Duodenal mucosa (tissue), 2 donors: ENCODE measurements around the gene BTD.

ENCODE experiments used
- H3K27ac ChIP-seq: one replicate; pipeline ENCODE4 v1.7.0; 2013; ENCODE audit warnings: low read depth, low read length
- H3K27me3 ChIP-seq, 2 donors: one replicate each; pipeline ENCODE4 v1.7.0; 2013; ENCODE audit warnings: low read length in 2 of 2, control low read depth in 1 of 2; ENCODE audit not compliant: insufficient read depth in 2 of 2, control insufficient read depth in 1 of 2
- H3K36me3 ChIP-seq, 2 donors: one replicate each; pipeline ENCODE4 v1.7.0; 2013; ENCODE audit warnings: low read length in 2 of 2, control low read depth in 1 of 2; ENCODE audit not compliant: insufficient read depth in 2 of 2, control insufficient read depth in 1 of 2
- H3K4me1 ChIP-seq, 2 donors: one replicate each; pipeline ENCODE4 v1.7.0; 2013; ENCODE audit warnings: low read length in 2 of 2, control low read depth in 1 of 2; ENCODE audit not compliant: insufficient read depth in 2 of 2, control insufficient read depth in 1 of 2
- H3K4me3 ChIP-seq, 2 donors: one replicate each; pipeline ENCODE4 v1.7.0; 2013; ENCODE audit warnings: low read length in 2 of 2, low read depth in 1 of 2
- H3K9ac ChIP-seq, 2 donors: one replicate each; pipeline ENCODE4 v1.7.0; 2013; ENCODE audit warnings: low read length in 2 of 2, low read depth in 1 of 2
- H3K9me3 ChIP-seq, 2 donors: one replicate each; pipeline ENCODE4 v1.7.0; 2013; ENCODE audit warnings: low read length in 2 of 2, control low read depth in 1 of 2; ENCODE audit not compliant: control insufficient read depth in 1 of 2

BTD gene

DNA sequence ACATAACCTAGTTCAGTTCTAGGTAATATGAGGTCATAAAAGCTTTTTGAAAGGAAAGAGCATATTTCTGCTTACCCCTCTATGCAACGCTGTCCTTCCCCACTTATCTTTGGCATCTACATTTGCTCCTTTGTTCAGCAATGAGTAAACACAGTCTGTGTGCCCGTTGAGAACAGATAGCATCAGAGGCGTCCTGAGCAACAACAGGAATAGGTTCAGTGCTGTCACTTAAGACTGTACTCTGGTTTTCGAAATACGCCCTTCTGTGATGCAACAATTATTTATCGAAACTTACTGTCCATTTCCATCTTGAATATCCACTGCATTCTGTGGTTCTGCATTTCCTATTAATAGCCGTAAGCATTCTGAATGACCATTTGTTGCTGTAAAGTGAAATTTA, 84.4 kb downstream of the BTD start:
- Histone ChIP-seq H3K9ac (no peak overlapping the region), H3K4me1 (no peaks in the 10 kb centered on the region), H3K27ac (no peak overlapping the region), H3K9me3 (no peaks in the 10 kb centered on the region), H3K27me3 (no peaks in the 10 kb centered on the region), H3K36me3 (peaks cover 23 to 54% of the 10 kb centered on the region in 2 donors), H3K4me3 (no peak overlapping the region)

DNA sequence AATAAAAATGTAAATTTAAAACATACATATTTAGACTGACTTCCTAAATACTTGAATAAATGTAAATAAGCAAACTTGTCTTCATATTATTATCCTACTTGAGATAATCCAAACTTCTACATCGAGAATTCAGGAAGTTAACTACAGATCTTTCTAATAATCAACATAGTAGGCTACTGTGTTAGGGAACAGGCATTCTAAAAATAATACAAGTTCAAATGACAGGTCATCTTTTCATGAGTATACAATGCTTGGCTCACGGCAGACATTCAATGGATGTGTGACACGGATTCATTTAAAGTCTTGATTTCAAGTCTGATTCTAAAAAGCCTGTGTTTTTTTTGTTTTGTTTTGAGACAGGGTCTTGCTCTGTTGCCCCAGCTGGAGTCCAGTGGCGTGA, 88.7 kb downstream of the BTD start:
- Histone ChIP-seq H3K27me3 (no peaks in the 10 kb centered on the region), H3K36me3 (peaks cover 16 to 50% of the 10 kb centered on the region in 2 donors), H3K4me1 (no peaks in the 10 kb centered on the region), H3K9ac (no peak overlapping the region), H3K27ac (no peak overlapping the region), H3K4me3 (no peak overlapping the region), H3K9me3 (no peaks in the 10 kb centered on the region)

DNA sequence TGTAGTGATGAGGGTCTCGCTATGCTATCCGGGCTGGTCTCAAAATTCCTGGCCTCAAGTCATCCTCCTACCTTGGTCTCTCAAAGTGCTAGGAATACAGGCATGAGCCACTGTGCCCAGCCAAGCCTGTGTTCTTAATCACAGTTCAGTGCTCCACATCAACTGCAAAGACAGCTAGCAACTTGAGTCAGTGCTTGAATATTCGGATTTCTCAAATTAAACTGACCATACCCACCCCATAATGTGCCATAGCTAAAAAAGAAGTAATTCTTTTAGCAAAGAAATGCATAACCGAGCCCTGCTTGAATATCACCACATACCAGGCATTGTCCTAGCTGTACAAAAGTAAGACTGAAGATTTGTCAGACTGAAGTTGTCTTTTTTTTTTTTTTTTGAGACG, 89.2 kb downstream of the BTD start:
- Histone ChIP-seq H3K9ac (no peak overlapping the region), H3K36me3 (peaks cover 14 to 52% of the 10 kb centered on the region in 2 donors), H3K4me3 (no peak overlapping the region), H3K27me3 (no peaks in the 10 kb centered on the region), H3K27ac (no peak overlapping the region), H3K9me3 (no peaks in the 10 kb centered on the region), H3K4me1 (no peaks in the 10 kb centered on the region)

DNA sequence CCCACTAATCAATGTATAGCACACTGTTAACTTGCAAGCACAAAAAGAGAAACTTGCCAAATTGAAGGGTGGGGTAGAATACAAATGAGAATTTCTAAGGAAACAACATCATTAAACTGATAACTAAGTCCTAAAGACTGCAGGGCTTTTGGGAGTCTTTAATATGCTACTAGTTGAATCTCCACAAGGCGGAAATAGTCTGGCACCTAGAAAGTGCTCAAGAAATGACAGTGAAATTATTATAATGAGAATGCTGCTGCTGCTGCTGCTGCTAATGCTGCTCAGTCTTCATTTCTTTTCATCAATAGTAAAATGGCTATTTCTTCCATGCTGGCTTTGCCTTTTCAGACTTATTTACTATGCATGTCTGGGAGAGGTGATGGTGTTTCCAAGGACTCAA, 91.8 kb downstream of the BTD start:
- no peaks in the 10 kb centered on the region for H3K27me3 ChIP-seq
- no peak overlapping the region for H3K9ac ChIP-seq
- H3K36me3 ChIP-seq, result peaks cover 10 to 33% of the 10 kb centered on the region in 2 donors
- H3K9me3 ChIP-seq, result no peaks in the 10 kb centered on the region
- no peak overlapping the region for H3K4me3 ChIP-seq
- no peaks in the 10 kb centered on the region for H3K4me1 ChIP-seq
- H3K27ac ChIP-seq, result no peak overlapping the region

DNA sequence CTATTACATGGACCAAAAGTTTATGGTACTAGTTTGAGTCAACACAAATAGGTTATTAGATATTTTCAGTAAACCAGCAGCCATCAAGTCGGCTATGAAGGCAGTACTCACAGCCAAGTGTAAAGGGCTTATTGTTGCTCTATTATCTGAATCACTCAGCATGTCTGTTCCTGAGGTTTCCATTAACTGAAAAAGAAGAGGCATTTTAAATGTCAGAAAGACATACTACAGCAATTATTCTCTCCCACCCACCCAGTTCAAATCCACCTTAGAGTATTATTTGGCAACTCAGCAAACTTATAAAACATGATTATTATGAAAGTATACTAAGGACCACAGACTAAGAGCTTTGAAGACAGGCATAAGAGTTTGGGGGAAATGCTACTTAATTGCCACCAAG, 93.1 kb downstream of the BTD start:
- no peak overlapping the region for H3K9ac ChIP-seq
- no peaks in the 10 kb centered on the region for H3K4me1 ChIP-seq
- H3K27ac ChIP-seq, result no peak overlapping the region
- no peak overlapping the region for H3K4me3 ChIP-seq
- H3K27me3 ChIP-seq, result no peaks in the 10 kb centered on the region
- H3K36me3 ChIP-seq, result peaks cover 0 to 26% of the 10 kb centered on the region in 2 donors
- no peaks in the 10 kb centered on the region for H3K9me3 ChIP-seq
